Measurements from ENCODE around the gene PCNX1. TPM values are rescaled to one million over a fixed set of nuclear protein-coding genes. Genes with fewer than 3 reads are reported as not detected.
"Not testable (repeated sequence)": the region's sequence is repeated elsewhere in the genome, so short reads cannot be mapped to it uniquely, and the experiment has no call there.

PCNX1 gene
- 43.9 TPM for polyA plus RNA-seq
- long read RNA-seq, donor 1, partial matches to known transcripts = 8 of 8 reads
- long read RNA-seq, donor 1, other reads (novel, unspliced or antisense) = 0 of 8 reads
- long read RNA-seq, donor 2, partial matches to known transcripts = 22 of 22 reads
- long read RNA-seq, donor 2, other reads (novel, unspliced or antisense) = 0 of 22 reads
- long read RNA-seq, donor 3 = 0 reads
- long read RNA-seq, donor 4, partial matches to known transcripts = 9 of 10 reads
- long read RNA-seq, donor 4, other reads (novel, unspliced or antisense) = 0 of 10 reads
- long read RNA-seq, donor 5, partial matches to known transcripts = 9 of 9 reads
- long read RNA-seq, donor 5, other reads (novel, unspliced or antisense) = 0 of 9 reads
- long read RNA-seq, donor 6, partial matches to known transcripts = 16 of 16 reads
- long read RNA-seq, donor 6, other reads (novel, unspliced or antisense) = 0 of 16 reads
- long read RNA-seq, donor 7, partial matches to known transcripts = 6 of 6 reads
- long read RNA-seq, donor 7, other reads (novel, unspliced or antisense) = 0 of 6 reads
- long read RNA-seq, donor 8, partial matches to known transcripts = 19 of 19 reads
- long read RNA-seq, donor 8, other reads (novel, unspliced or antisense) = 0 of 19 reads
- long read RNA-seq, donor 9, partial matches to known transcripts = 16 of 16 reads
- long read RNA-seq, donor 9, other reads (novel, unspliced or antisense) = 0 of 16 reads
- long read RNA-seq, donor 10, full-length matches to known transcripts = 1 of 6 reads
- long read RNA-seq, donor 10, partial matches to known transcripts = 5 of 6 reads
- long read RNA-seq, donor 10, other reads (novel, unspliced or antisense) = 0 of 6 reads
- long read RNA-seq, donor 11, partial matches to known transcripts = 23 of 23 reads
- long read RNA-seq, donor 11, other reads (novel, unspliced or antisense) = 0 of 23 reads

- WGBS (ENCODE audit: insufficient coverage, low lambda C conversion rate) = no CpG with 5 or more reads among the region's 101 CpGs
- Histone ChIP-seq H3K9me3 (ENCODE audit: control insufficient read depth, low read depth, low read length) (no peaks in the 10 kb centered on the region), H3K27ac (ENCODE audit: low read length) (peak within 1 kb of the TSS; percentile 97), H3K4me1 (ENCODE audit: control insufficient read depth, insufficient read depth, low read length) (peaks cover 26% of the 10 kb centered on the region), H3K4me3 (ENCODE audit: low read length) (peak within 1 kb of the TSS; percentile 71), H3K36me3 (ENCODE audit: control insufficient read depth, insufficient read depth, low read length) (no peaks in the 10 kb centered on the region), H3K27me3 (ENCODE audit: control insufficient read depth, insufficient read depth, low read length) (no peaks in the 10 kb centered on the region)
- peak; percentile 87 to 92 for DNase-seq
Observed at GRCh38 chr14:70907176-70907995, at the start of gene PCNX1. TSS of gene PCNX1 (plus strand) at chr14:70907459. CDS start at chr14:70907851, 392 bp downstream.

GRCh38 chr14:70857496-70857890, 49.8 kb upstream of the PCNX1 start:
- no peaks in the 10 kb centered on the region for H3K36me3 ChIP-seq (ENCODE audit: control insufficient read depth, insufficient read depth, low read length)
- H3K9me3 ChIP-seq (ENCODE audit: control insufficient read depth, low read depth, low read length) = no peaks in the 10 kb centered on the region
- H3K4me3 ChIP-seq (ENCODE audit: low read length) = no peak overlapping the region
- H3K4me1 ChIP-seq (ENCODE audit: control insufficient read depth, insufficient read depth, low read length) = no peaks in the 10 kb centered on the region
- H3K27ac ChIP-seq (ENCODE audit: low read length) = no peak overlapping the region
- no peaks in the 10 kb centered on the region for H3K27me3 ChIP-seq (ENCODE audit: control insufficient read depth, insufficient read depth, low read length)
- DNase-seq = no peak
- no CpG with 5 or more reads among the region's 2 CpGs for WGBS (ENCODE audit: insufficient coverage, low lambda C conversion rate)

GRCh38 chr14:70858641-70859040, 48.6 kb upstream of the PCNX1 start:
- Histone ChIP-seq H3K4me3 (ENCODE audit: low read length) (no peak overlapping the region), H3K9me3 (ENCODE audit: control insufficient read depth, low read depth, low read length) (no peaks in the 10 kb centered on the region), H3K36me3 (ENCODE audit: control insufficient read depth, insufficient read depth, low read length) (no peaks in the 10 kb centered on the region), H3K27ac (ENCODE audit: low read length) (no peak overlapping the region), H3K27me3 (ENCODE audit: control insufficient read depth, insufficient read depth, low read length) (no peaks in the 10 kb centered on the region), H3K4me1 (ENCODE audit: control insufficient read depth, insufficient read depth, low read length) (no peaks in the 10 kb centered on the region)
- no peak for DNase-seq
- 100% methylated on average over 1 of the region's 5 CpGs for WGBS (ENCODE audit: insufficient coverage, low lambda C conversion rate)

- no CpG with 5 or more reads among the region's 1 CpG for WGBS (ENCODE audit: insufficient coverage, low lambda C conversion rate)
- H3K4me1 ChIP-seq (ENCODE audit: control insufficient read depth, insufficient read depth, low read length); H3K27ac ChIP-seq (ENCODE audit: low read length); H3K9me3 ChIP-seq (ENCODE audit: control insufficient read depth, low read depth, low read length); H3K4me3 ChIP-seq (ENCODE audit: low read length); DNase-seq; H3K36me3 ChIP-seq (ENCODE audit: control insufficient read depth, insufficient read depth, low read length); H3K27me3 ChIP-seq (ENCODE audit: control insufficient read depth, insufficient read depth, low read length): not testable (repeated sequence)
Observed at GRCh38 chr14:70866992-70867391, 40.3 kb upstream of the PCNX1 start.

- DNase-seq = no peak
- Histone ChIP-seq H3K9me3 (ENCODE audit: control insufficient read depth, low read depth, low read length) (peaks cover 3% of the 10 kb centered on the region), H3K4me1 (ENCODE audit: control insufficient read depth, insufficient read depth, low read length) (no peaks in the 10 kb centered on the region), H3K27ac (ENCODE audit: low read length) (no peak overlapping the region), H3K4me3 (ENCODE audit: low read length) (no peak overlapping the region), H3K27me3 (ENCODE audit: control insufficient read depth, insufficient read depth, low read length) (no peaks in the 10 kb centered on the region), H3K36me3 (ENCODE audit: control insufficient read depth, insufficient read depth, low read length) (no peaks in the 10 kb centered on the region)
- WGBS (ENCODE audit: insufficient coverage, low lambda C conversion rate) = no CpG with 5 or more reads among the region's 1 CpG
Observed at GRCh38 chr14:70871001-70871400, 36.3 kb upstream of the PCNX1 start.

GRCh38 chr14:70871863-70872677, 35.2 kb upstream of the PCNX1 start:
- H3K27ac ChIP-seq (ENCODE audit: low read length) = no peak overlapping the region
- H3K4me3 ChIP-seq (ENCODE audit: low read length) = no peak overlapping the region
- no peaks in the 10 kb centered on the region for H3K36me3 ChIP-seq (ENCODE audit: control insufficient read depth, insufficient read depth, low read length)
- H3K9me3 ChIP-seq (ENCODE audit: control insufficient read depth, low read depth, low read length) = peaks cover 3% of the 10 kb centered on the region
- no peak for DNase-seq
- H3K27me3 ChIP-seq (ENCODE audit: control insufficient read depth, insufficient read depth, low read length) = no peaks in the 10 kb centered on the region
- WGBS (ENCODE audit: insufficient coverage, low lambda C conversion rate) = 81% methylated on average over 3 of the region's 10 CpGs
- no peaks in the 10 kb centered on the region for H3K4me1 ChIP-seq (ENCODE audit: control insufficient read depth, insufficient read depth, low read length)

- no peaks in the 10 kb centered on the region for H3K36me3 ChIP-seq (ENCODE audit: control insufficient read depth, insufficient read depth, low read length)
- no peaks in the 10 kb centered on the region for H3K27me3 ChIP-seq (ENCODE audit: control insufficient read depth, insufficient read depth, low read length)
- no peak overlapping the region for H3K4me3 ChIP-seq (ENCODE audit: low read length)
- H3K9me3 ChIP-seq (ENCODE audit: control insufficient read depth, low read depth, low read length) = peaks cover 3% of the 10 kb centered on the region
- no peaks in the 10 kb centered on the region for H3K4me1 ChIP-seq (ENCODE audit: control insufficient read depth, insufficient read depth, low read length)
- 100% methylated on average over 1 of the region's 1 CpG for WGBS (ENCODE audit: insufficient coverage, low lambda C conversion rate)
- no peak for DNase-seq
- H3K27ac ChIP-seq (ENCODE audit: low read length) = no peak overlapping the region
Observed at GRCh38 chr14:70872678-70873020, 34.6 kb upstream of the PCNX1 start.

- no peak overlapping the region for H3K4me3 ChIP-seq (ENCODE audit: low read length)
- no peaks in the 10 kb centered on the region for H3K36me3 ChIP-seq (ENCODE audit: control insufficient read depth, insufficient read depth, low read length)
- peaks cover 3% of the 10 kb centered on the region for H3K9me3 ChIP-seq (ENCODE audit: control insufficient read depth, low read depth, low read length)
- no CpG with 5 or more reads among the region's 4 CpGs for WGBS (ENCODE audit: insufficient coverage, low lambda C conversion rate)
- H3K27ac ChIP-seq (ENCODE audit: low read length) = no peak overlapping the region
- H3K27me3 ChIP-seq (ENCODE audit: control insufficient read depth, insufficient read depth, low read length) = no peaks in the 10 kb centered on the region
- DNase-seq = no peak
- no peaks in the 10 kb centered on the region for H3K4me1 ChIP-seq (ENCODE audit: control insufficient read depth, insufficient read depth, low read length)
Observed at GRCh38 chr14:70873627-70874026, 33.6 kb upstream of the PCNX1 start.

- not testable (repeated sequence) for H3K27ac ChIP-seq (ENCODE audit: low read length); H3K4me3 ChIP-seq (ENCODE audit: low read length); H3K9me3 ChIP-seq (ENCODE audit: control insufficient read depth, low read depth, low read length); H3K27me3 ChIP-seq (ENCODE audit: control insufficient read depth, insufficient read depth, low read length); H3K4me1 ChIP-seq (ENCODE audit: control insufficient read depth, insufficient read depth, low read length); H3K36me3 ChIP-seq (ENCODE audit: control insufficient read depth, insufficient read depth, low read length)
- DNase-seq = peak in 1 of 2 donors; percentile 18
- 77% methylated on average over 5 of the region's 6 CpGs for WGBS (ENCODE audit: insufficient coverage, low lambda C conversion rate)
Observed at GRCh38 chr14:70875811-70876460, 31.3 kb upstream of the PCNX1 start.

Data from large intestine (tissue), 12 donors.